GM12878 (cell line): ENCODE measurements around the gene EPB41. TPM values are rescaled to one million over a fixed set of nuclear protein-coding genes. Genes with fewer than 3 reads are reported as not detected.

Experiments used
- ATAC-seq: fragments of 200-7000 bp; cut with Tn5 transposase; 3 replicates; pipeline ENCODE4 v1.9.1; 2020; ENCODE audit warnings: mild to moderate bottlenecking, moderate library complexity
- BruUV-seq: library from RNA; stranded (reverse); fragments of 400-500 nt; replicated peaks from 2 replicates; lab custom pipeline; 2021; lab: Mats Ljungman, UMichigan
- CTCF ChIA-PET: fragments of 300-600 bp; sonication (Branson Sonifier 250); formaldehyde crosslinking; extraction: SDS; loops from one replicate; lab custom pipeline; 2021; ENCODE audit warnings: inconsistent platforms; lab: Yijun Ruan, JAX
- POLR2A ChIA-PET: fragments of 350-600 bp; formaldehyde crosslinking; extraction: SDS; loops from one replicate; lab custom pipeline; 2021; ENCODE audit warnings: inconsistent platforms; lab: Charles Lee
- RAD21 ChIA-PET: fragments of 300-600 bp; sonication (Branson Sonifier 250); formaldehyde crosslinking; loops from one replicate; lab custom pipeline; 2023; ENCODE audit warnings: antibody characterized with exemption; ENCODE audit not compliant: unreplicated experiment; lab: Charles Lee
- SMC1A ChIA-PET: fragments of 300-600 bp; sonication (Branson Sonifier 250); formaldehyde crosslinking; loops from one replicate; lab custom pipeline; 2023; ENCODE audit not compliant: unreplicated experiment, uncharacterized antibody; lab: Charles Lee
- DNase-seq: peaks from one replicate; pipeline ENCODE4 v3.0.0-alpha.2; 2011; ENCODE audit warnings: low read depth, low spot score
- FAIRE-seq: peaks from 3 replicates; lab custom pipeline; 2011; peaks lifted over from hg19 to GRCh38; lab: Jason Lieb, UNC
- H2AFZ ChIP-seq: 2 replicates; pipeline ENCODE4 v1.6.0; 2011; ENCODE audit warnings: low read depth, low read length, control low read depth; ENCODE audit not compliant: control insufficient read depth
- H3K27ac ChIP-seq: 2 replicates; pipeline ENCODE4 v1.5.1; 2011; ENCODE audit warnings: control low read depth; ENCODE audit not compliant: control insufficient read depth, insufficient read depth
- H3K27me3 ChIP-seq, 2 experiments: replicated peaks in 1 of 2; 2 replicates each; pipeline versions ENCODE4 v1.6.0 to v1.6.1; 2011; ENCODE audit warnings: low read length in 1 of 2; ENCODE audit not compliant: control insufficient read depth in 2 of 2, insufficient read depth in 2 of 2
- H3K36me3 ChIP-seq, 2 experiments: 2 replicates each; pipeline ENCODE4 v1.5.1; 2011; ENCODE audit warnings: low read length in 1 of 2; ENCODE audit not compliant: control insufficient read depth in 2 of 2, insufficient read depth in 2 of 2
- H3K4me1 ChIP-seq: 2 replicates; pipeline ENCODE4 v1.6.1; 2011; ENCODE audit warnings: mild to moderate bottlenecking, low read length, moderate library complexity, mixed read lengths; ENCODE audit not compliant: control insufficient read depth, insufficient read depth
- H3K4me2 ChIP-seq: 2 replicates; pipeline ENCODE4 v1.6.0; 2011; ENCODE audit warnings: control low read depth; ENCODE audit not compliant: control insufficient read depth, insufficient read depth
- H3K4me3 ChIP-seq: fragments of 200-600 bp; sonication (generic); 2 replicates; pipeline ENCODE4 v1.5.1; 2016
- H3K79me2 ChIP-seq: 2 replicates; pipeline ENCODE4 v1.6.0; 2011; ENCODE audit warnings: low read length; ENCODE audit not compliant: control insufficient read depth, insufficient read depth
- H3K9ac ChIP-seq: 2 replicates; pipeline ENCODE4 v1.8.0; 2011; ENCODE audit warnings: low read length, control low read depth, mixed read lengths; ENCODE audit not compliant: control insufficient read depth, insufficient read depth
- H3K9me3 ChIP-seq: replicated peaks from 3 replicates; pipeline ENCODE4 v1.5.1; 2011; ENCODE audit warnings: mild to moderate bottlenecking, low read length; ENCODE audit not compliant: control insufficient read depth, insufficient read depth
- H4K20me1 ChIP-seq: 2 replicates; pipeline ENCODE4 v1.6.0; 2011; ENCODE audit not compliant: control insufficient read depth, insufficient read depth
- ATF7 ChIP-seq: fragments of 450-650 bp; IDR thresholded peaks from 2 replicates; pipeline ENCODE4 v1.6.1; 2016; ENCODE audit warnings: low read depth, mild to moderate bottlenecking
- POU2F2 ChIP-seq: IDR thresholded peaks from 3 replicates; pipeline ENCODE4 v1.6.1; 2011; ENCODE audit warnings: low read depth, mild to moderate bottlenecking, low read length, borderline replicate concordance
- SIN3A ChIP-seq: IDR thresholded peaks from 2 replicates; pipeline ENCODE4 v1.6.1; 2012; ENCODE audit warnings: low read depth, low read length, improper control_type of control experiment
- WGBS: methylation state at CpG from one replicate; pipeline ENCODE4 v1.1.6; 2016; ENCODE audit warnings: low lambda C conversion rate; ENCODE audit not compliant: insufficient replicate concordance, insufficient coverage; ENCODE audit errors: missing lambda C conversion rate; 5-methylcytosine and 5-hydroxymethylcytosine counted together
- in situ Hi-C: fragments of 300-500 bp; cut with MboI; formaldehyde crosslinking; loops from 9 replicates; pipeline ENCODE4 v1.14.3; 2018; ENCODE audit warnings: mixed read lengths
- intact Hi-C: fragments of 100-400 bp; cut with micrococcal nuclease; formaldehyde crosslinking; loops from one replicate; pipeline ENCODE4 v1.14.2; 2022; ENCODE audit not compliant: unreplicated experiment
- polyA plus RNA-seq, 11 experiments: library from polyadenylated mRNA; depleted of rRNA in 4 of 11; unstranded in 6 of 11; stranded (reverse) in 5 of 11; fragments of >200 nt; fragmentation: Nextera tagmentation in 4 of 11; fragmentation: Illumina TruSeq in 1 of 11; extraction: Ambion mirVana in 4 of 11; extraction: Trizol in 1 of 11; gene quantifications; 1 replicate in 1 of 11; 2 replicates in 10 of 11; pipeline versions ENCODE4 v1.2.1 to v1.2.3, GENCODE V29; 2011 to 2016; ENCODE audit warnings: inconsistent platforms in 2 of 11, missing spikeins in 2 of 11, low read depth in 1 of 11
- total RNA-seq, 4 experiments: library from RNA; depleted of rRNA in 3 of 4; stranded (reverse); fragments of >200 nt in 3 of 4; fragmentation: Illumina TruSeq in 1 of 4; extraction: Trizol in 1 of 4; gene quantifications; 2 replicates each; pipeline versions ENCODE4 v1.2.1 to v1.2.3, GENCODE V29; 2013 to 2021
- TF ChIP-seq, protein P1 (sequence below): fragments of 450-650 bp; IDR thresholded peaks from 2 replicates; pipeline ENCODE4 v1.6.1; 2014; ENCODE audit warnings: mild to moderate bottlenecking

EPB41 gene
- total and polyA plus RNA-seq, 10 of the 15 experiments (the other 5 are each of a cell fraction or from before 2014, with no cell fraction given), result 1.1 to 77.6 (median 58.8) TPM

GRCh38 chr1:29047142-29047541, 132.8 kb downstream of the EPB41 start:
- ChIA-PET CTCF (interaction anchor here (0.6 to 3.4 kb wide), 3 partner anchors 12 to 155 kb away, joined by 4 to 12 read pairs (median 5); no protein-coding TSS in a partner anchor), SMC1A (interaction anchor here (0.8 kb wide), 1 partner anchor 163 kb away, joined by 4 read pairs; no protein-coding TSS in a partner anchor), RAD21 (no interaction called here), POLR2A (no interaction called here)
- FAIRE-seq, result no peak
- Histone ChIP-seq H3K27ac (no peak overlapping the region), H3K79me2 (no peaks in the 10 kb centered on the region), H3K4me3 (no peak overlapping the region), H3K4me2 (no peak overlapping the region), H3K36me3 (no peaks in the 10 kb centered on the region), H3K9ac (no peak overlapping the region), H4K20me1 (no peaks in the 10 kb centered on the region)
- WGBS, result 69% methylated on average over 2 of the region's 5 CpGs
- intact Hi-C loops, result no loop called here
- in situ Hi-C loops, result no loop called here
- no TSS peak for BruUV-seq
- no peak for TF ChIP-seq POU2F2
- TF ChIP-seq, protein P1, sequence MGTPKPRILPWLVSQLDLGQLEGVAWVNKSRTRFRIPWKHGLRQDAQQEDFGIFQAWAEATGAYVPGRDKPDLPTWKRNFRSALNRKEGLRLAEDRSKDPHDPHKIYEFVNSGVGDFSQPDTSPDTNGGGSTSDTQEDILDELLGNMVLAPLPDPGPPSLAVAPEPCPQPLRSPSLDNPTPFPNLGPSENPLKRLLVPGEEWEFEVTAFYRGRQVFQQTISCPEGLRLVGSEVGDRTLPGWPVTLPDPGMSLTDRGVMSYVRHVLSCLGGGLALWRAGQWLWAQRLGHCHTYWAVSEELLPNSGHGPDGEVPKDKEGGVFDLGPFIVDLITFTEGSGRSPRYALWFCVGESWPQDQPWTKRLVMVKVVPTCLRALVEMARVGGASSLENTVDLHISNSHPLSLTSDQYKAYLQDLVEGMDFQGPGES, result no peak
- TF ChIP-seq, all 136 proteins: peak for 0
- Histone ChIP-seq H2AFZ (no peak overlapping the region), H3K9me3 (no peaks in the 10 kb centered on the region), H3K27me3 (no peaks in the 10 kb centered on the region), H3K4me1 (no peaks in the 10 kb centered on the region)
- DNase-seq, result no peak
- ATAC-seq, result no peak

GRCh38 chr1:29050166-29050565, 135.8 kb downstream of the EPB41 start:
- Histone ChIP-seq H2AFZ (no peak overlapping the region), H3K4me2 (no peak overlapping the region), H3K9ac (no peak overlapping the region), H3K27me3 (no peaks in the 10 kb centered on the region), H3K4me3 (no peak overlapping the region), H3K9me3 (no peaks in the 10 kb centered on the region), H3K36me3 (no peaks in the 10 kb centered on the region), H3K27ac (no peak overlapping the region), H3K79me2 (no peaks in the 10 kb centered on the region)
- SMC1A ChIA-PET, result no interaction called here
- intact Hi-C loops, result no loop called here
- no peak for ATAC-seq
- 100% methylated on average over 1 of the region's 1 CpG for WGBS
- no peak for FAIRE-seq
- no TSS peak for BruUV-seq
- POLR2A ChIA-PET, result interaction anchor here (0.5 kb wide), 1 partner anchor 470 kb away, joined by 5 read pairs; no protein-coding TSS in a partner anchor
- RAD21 ChIA-PET, result interaction anchor here (0.6 to 1.4 kb wide), 2 partner anchors 16 to 129 kb away, joined by 3 to 6 read pairs; no protein-coding TSS in a partner anchor
- in situ Hi-C loops, result no loop called here
- no peak for DNase-seq
- TF ChIP-seq SIN3A, result no peak
- no peak for TF ChIP-seq ATF7
- TF ChIP-seq, all 136 proteins: peak for 0
- Histone ChIP-seq H4K20me1 (no peaks in the 10 kb centered on the region), H3K4me1 (no peaks in the 10 kb centered on the region)
- CTCF ChIA-PET, result interaction anchor here (0.6 to 1.8 kb wide), 4 partner anchors 18 to 169 kb away, joined by 3 to 6 read pairs (median 4); no protein-coding TSS in a partner anchor
